Endothelial cell of umbilical vein (primary cell): ENCODE measurements around the gene ULBP1. TPM values are rescaled to one million over a fixed set of nuclear protein-coding genes. Genes with fewer than 3 reads are reported as not detected.
"Not testable (repeated sequence)": the region's sequence is repeated elsewhere in the genome, so short reads cannot be mapped to it uniquely, and the experiment has no call there.

Experiments used
- BruUV-seq: library from RNA; stranded (reverse); fragments of 400-500 nt; replicated peaks from 2 replicates; lab custom pipeline; 2021; lab: Mats Ljungman, UMichigan
- CTCF ChIA-PET: fragments of 300-600, 350-600 bp; sonication (Branson Sonifier 250); formaldehyde crosslinking; loops from one replicate; lab custom pipeline; 2021; ENCODE audit warnings: antibody characterized with exemption, inconsistent platforms; lab: Charles Lee
- POLR2A ChIA-PET: fragments of 300-600, 350-600 bp; sonication (Branson Sonifier 250); formaldehyde crosslinking; loops from one replicate; lab custom pipeline; 2021; ENCODE audit warnings: antibody characterized with exemption, inconsistent platforms; lab: Charles Lee
- DNase-seq: peaks from one replicate; pipeline ENCODE4 v3.0.0-alpha.2; 2011; ENCODE audit warnings: low read depth, low spot score
- FAIRE-seq: peaks from 2 replicates; lab custom pipeline; 2011; peaks lifted over from hg19 to GRCh38; lab: Jason Lieb, UNC
- H2AFZ ChIP-seq: 2 replicates; pipeline ENCODE4 v1.6.0; 2012; ENCODE audit warnings: low read depth, low read length, control low read depth, inconsistent platforms
- H3K27ac ChIP-seq: 2 replicates; pipeline ENCODE4 v1.5.1; 2011; ENCODE audit warnings: low read depth, mild to moderate bottlenecking, control low read depth, low read length, moderate library complexity; ENCODE audit not compliant: insufficient read depth
- H3K27me3 ChIP-seq, 2 experiments: 2 replicates each; pipeline versions ENCODE4 v1.6.0 to v1.6.1; 2011; ENCODE audit warnings: low read length in 2 of 2, mixed read lengths in 1 of 2; ENCODE audit not compliant: control insufficient read depth in 2 of 2, insufficient read depth in 2 of 2
- H3K36me3 ChIP-seq, 2 experiments: 2 replicates in 1 of 2; 3 replicates in 1 of 2; pipeline ENCODE4 v1.5.1; 2011; ENCODE audit warnings: low read length in 2 of 2, mild to moderate bottlenecking in 1 of 2, moderate library complexity in 1 of 2; ENCODE audit not compliant: control insufficient read depth in 2 of 2, insufficient read depth in 2 of 2; ENCODE audit errors: extremely low read depth in 1 of 2
- H3K4me1 ChIP-seq: 3 replicates; pipeline ENCODE4 v1.5.1; 2011; ENCODE audit warnings: mild to moderate bottlenecking, low read length; ENCODE audit not compliant: control insufficient read depth, insufficient read depth; ENCODE audit errors: extremely low read depth
- H3K4me2 ChIP-seq: 2 replicates; pipeline ENCODE4 v1.6.1; 2011; ENCODE audit warnings: low read length, control low read depth, mixed read lengths; ENCODE audit not compliant: insufficient read depth
- H3K4me3 ChIP-seq, 3 experiments: fragments of 200-600 bp in 1 of 3; sonication (generic), shearing (Covaris generic) in 1 of 3; replicated peaks in 1 of 3; 2 replicates each; pipeline ENCODE4 v1.5.1; 2011 to 2016; ENCODE audit warnings: control low read depth in 3 of 3, low read length in 3 of 3, mild to moderate bottlenecking in 2 of 3, inconsistent platforms in 1 of 3, low read depth in 1 of 3, moderate library complexity in 1 of 3; ENCODE audit not compliant: insufficient read depth in 1 of 3
- H3K79me2 ChIP-seq: 2 replicates; pipeline ENCODE4 v1.6.0; 2012; ENCODE audit warnings: low read length, inconsistent platforms; ENCODE audit not compliant: control insufficient read depth, insufficient read depth
- H3K9ac ChIP-seq: replicated peaks from 2 replicates; pipeline ENCODE3; 2011; ENCODE audit warnings: low read length, control low read depth; ENCODE audit not compliant: insufficient read depth; ENCODE audit errors: extremely low read depth
- H3K9me1 ChIP-seq: replicated peaks from 3 replicates; pipeline ENCODE4 v1.6.0; 2011; ENCODE audit warnings: mild to moderate bottlenecking, low read length; ENCODE audit not compliant: control insufficient read depth, insufficient read depth; ENCODE audit errors: extremely low read depth
- H3K9me3 ChIP-seq: replicated peaks from 2 replicates; pipeline ENCODE4 v1.5.1; 2012; ENCODE audit warnings: low read length, inconsistent platforms; ENCODE audit not compliant: control insufficient read depth, insufficient read depth
- H4K20me1 ChIP-seq: replicated peaks from 2 replicates; pipeline ENCODE3; 2011; ENCODE audit warnings: mild to moderate bottlenecking, low read length; ENCODE audit not compliant: control insufficient read depth, insufficient read depth; ENCODE audit errors: extremely low read depth
- EZH2 ChIP-seq: IDR thresholded peaks from 2 replicates; pipeline ENCODE4 v1.6.1; 2012; ENCODE audit warnings: borderline replicate concordance, low read depth, mild to moderate bottlenecking, moderate library complexity, low read length, inconsistent platforms; ENCODE audit not compliant: severe bottlenecking
- GATA2 ChIP-seq: IDR thresholded peaks from 2 replicates; pipeline ENCODE4 v1.7.0; 2011; ENCODE audit warnings: low read depth, mild to moderate bottlenecking, moderate library complexity, mixed read lengths, low read length; ENCODE audit not compliant: insufficient read length, insufficient read depth
- JUN ChIP-seq: IDR thresholded peaks from 2 replicates; pipeline ENCODE4 v1.6.1; 2011; ENCODE audit warnings: borderline replicate concordance, low read depth; ENCODE audit not compliant: insufficient read length, insufficient read depth
- MAX ChIP-seq: IDR thresholded peaks from 2 replicates; pipeline ENCODE4 v1.6.1; 2011; ENCODE audit not compliant: insufficient read depth, insufficient read length
- dilution Hi-C: fragments of 300-500 bp; cut with MboI; formaldehyde crosslinking; loops from one replicate; pipeline ENCODE4 v1.15.0; 2019; ENCODE audit warnings: low sequenced_read_pairs; ENCODE audit not compliant: extremely low pct_ligation_motif_present
- intact Hi-C: fragments of 100-400 bp; cut with micrococcal nuclease; formaldehyde crosslinking; loops from one replicate; pipeline ENCODE4 v1.10.0; 2022
- polyA plus RNA-seq, 4 experiments: library from polyadenylated mRNA; depleted of rRNA in 3 of 4; stranded (reverse) in 3 of 4; unstranded in 1 of 4; fragments of >200 nt; gene quantifications; 2 replicates each; pipeline versions ENCODE4 v1.2.1 to v1.2.3, GENCODE V29; 2011 to 2012; ENCODE audit warnings: missing spikeins in 1 of 4
- total RNA-seq: library from RNA; stranded (reverse); gene quantifications from 2 replicates; pipeline ENCODE4 v1.2.3, GENCODE V29; 2021

The ULBP1 gene
- total and polyA plus RNA-seq, 2 donors (not counting 3 experiments of a cell fraction or from before 2014, with no cell fraction given), result 0.33 to 1.4 TPM

DNA sequence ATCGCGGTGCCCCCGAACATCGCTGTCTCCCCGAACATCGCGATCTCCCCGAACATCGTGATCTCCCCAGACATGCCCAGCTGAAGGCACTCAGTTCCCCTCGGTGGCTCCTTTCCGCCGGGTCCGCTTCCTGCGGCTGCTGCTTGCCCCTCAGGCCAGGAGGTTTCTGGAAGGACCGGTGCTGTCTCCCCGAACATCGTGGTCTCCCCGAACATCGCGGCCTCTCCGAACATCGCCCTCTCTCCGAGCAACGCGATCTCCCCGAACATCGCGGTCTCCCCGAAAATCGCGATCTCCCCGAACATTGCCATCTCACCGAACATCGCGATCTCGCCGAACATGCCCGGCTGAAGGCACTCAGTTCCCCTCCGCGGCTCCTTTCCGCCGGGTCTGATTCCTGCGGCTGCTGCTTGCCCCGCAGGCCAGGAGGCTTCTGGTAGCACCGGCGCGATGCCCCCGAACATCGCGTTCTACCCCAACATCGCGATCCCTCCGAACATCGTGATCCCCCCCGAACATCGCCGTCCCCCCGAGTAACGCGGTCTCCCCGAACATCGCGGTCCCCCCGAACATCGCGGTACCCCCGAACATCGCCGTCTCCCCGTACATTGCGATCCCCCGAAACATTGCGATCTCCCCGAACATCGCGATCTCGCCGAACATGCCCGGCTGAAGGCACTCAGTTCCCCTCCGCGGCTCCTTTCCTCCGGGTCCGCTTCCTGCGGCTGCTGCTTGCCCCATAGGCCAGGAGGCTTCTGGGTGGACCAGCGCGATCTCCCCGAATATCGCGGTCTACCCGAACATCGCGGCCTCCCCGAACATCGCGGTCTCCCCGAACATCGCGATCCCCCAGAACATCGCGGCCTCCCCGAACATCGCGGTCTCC, 808 bp downstream of the ULBP1 start:
- Histone ChIP-seq H3K36me3 (no peaks in the 10 kb centered on the region), H3K79me2 (no peaks in the 10 kb centered on the region), H3K27ac (no peak overlapping the region), H3K4me3 (peak overlapping the region in 2 of 3 experiments; percentile 44 to 55), H2AFZ (peak overlapping the region; percentile 95), H3K9me1 (no peaks in the 10 kb centered on the region), H3K9me3 (no peaks in the 10 kb centered on the region), H3K4me1 (peaks cover 18% of the 10 kb centered on the region), H3K27me3 (peaks cover 12 to 37% of the 10 kb centered on the region in 2 experiments), H4K20me1 (no peaks in the 10 kb centered on the region), H3K4me2 (peak overlapping the region; percentile 66), H3K9ac (peak overlapping the region; percentile 12)
- dilution Hi-C loops, result no loop called here
- TF ChIP-seq GATA2 (no peak), EZH2 (peak; percentile 100)
- DNase-seq (peak; percentile 28), FAIRE-seq (peak; percentile 63)
- ChIA-PET POLR2A (no interaction called here), CTCF (interaction anchor here (0.6 to 1.3 kb wide), 3 partner anchors 30 to 52 kb away, joined by 3 to 9 read pairs (median 3); no protein-coding TSS in a partner anchor)
- no TSS peak for BruUV-seq
- intact Hi-C loops, result loop anchor here (2.0 kb wide), 1 partner anchor 40 kb away; no protein-coding TSS in a partner anchor

- POLR2A ChIA-PET, result no interaction called here
- FAIRE-seq, result no peak
- H3K4me1 ChIP-seq, result peaks cover 18% of the 10 kb centered on the region
- TF ChIP-seq GATA2 (no peak), EZH2 (peak; percentile 17), MAX (no peak), JUN (no peak)
- H3K27ac ChIP-seq, result no peak overlapping the region
- H2AFZ ChIP-seq, result no peak overlapping the region
- dilution Hi-C loops (no loop called here), intact Hi-C loops (loop anchor here (2.0 kb wide), 1 partner anchor 39 kb away; no protein-coding TSS in a partner anchor)
- H3K4me3 ChIP-seq, result peak overlapping the region in 1 of 3 experiments; percentile 44
- no peaks in the 10 kb centered on the region for H3K9me3 ChIP-seq
- CTCF ChIA-PET, result interaction anchor here (0.6 kb wide), 1 partner anchor 42 kb away, joined by 3 read pairs; no protein-coding TSS in a partner anchor
- no TSS peak for BruUV-seq
- peak overlapping the region; percentile 66 for H3K4me2 ChIP-seq
- H4K20me1 ChIP-seq, result no peaks in the 10 kb centered on the region
- no peaks in the 10 kb centered on the region for H3K36me3 ChIP-seq
- no peaks in the 10 kb centered on the region for H3K79me2 ChIP-seq
- DNase-seq, result no peak
- H3K9ac ChIP-seq, result no peak overlapping the region
- peaks cover 12 to 37% of the 10 kb centered on the region in 2 experiments for H3K27me3 ChIP-seq
- no peaks in the 10 kb centered on the region for H3K9me1 ChIP-seq
Measured at GRCh38 chr6:149965194-149966020, 1.7 kb downstream of the ULBP1 start.

DNA sequence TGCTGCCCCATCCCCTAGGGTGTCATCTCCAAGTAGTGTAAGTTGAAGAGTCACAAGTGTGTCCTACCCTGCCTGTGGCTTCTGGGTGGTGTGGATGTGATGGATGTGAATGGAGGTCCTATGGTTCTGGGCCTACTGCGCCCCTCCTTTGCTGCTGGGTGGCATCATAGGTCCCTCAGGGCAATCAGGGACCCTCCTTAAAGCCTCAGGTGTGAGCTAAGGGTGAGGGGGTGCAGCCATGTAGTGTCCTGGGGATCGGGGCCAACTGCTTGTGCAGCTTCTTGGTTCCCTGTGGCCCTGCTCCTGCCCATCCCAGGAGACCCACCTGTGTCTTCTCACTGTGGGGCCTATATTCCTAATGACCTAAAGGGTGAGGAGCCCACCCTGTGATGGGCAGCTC, 2.6 kb downstream of the ULBP1 start:
- H3K9me3 ChIP-seq, H3K36me3 ChIP-seq, H3K27ac ChIP-seq, CTCF ChIA-PET, BruUV-seq, H3K9ac ChIP-seq, H3K4me2 ChIP-seq, intact Hi-C loops, POLR2A ChIA-PET, H3K4me3 ChIP-seq, H3K9me1 ChIP-seq, H4K20me1 ChIP-seq, DNase-seq, H3K79me2 ChIP-seq, H2AFZ ChIP-seq, FAIRE-seq, dilution Hi-C loops: not testable (repeated sequence)
- H3K27me3 ChIP-seq, result peaks cover 12 to 37% of the 10 kb centered on the region in 2 experiments
- peaks cover 18% of the 10 kb centered on the region for H3K4me1 ChIP-seq
